ENCODE data around the gene DOK4. TPM values are rescaled to one million over a fixed set of nuclear protein-coding genes. Genes with fewer than 3 reads are reported as not detected.

Gene DOK4
- total RNA-seq, 1 donor from 2014 or later, result 35.3 TPM

GRCh38 chr16:57434003-57434402 lies 52.3 kb downstream of the DOK4 start:
- TF ChIP-seq CTCF (conservative IDR thresholded peaks at IDR 0.05; ENCODE audit: low read depth, low read length), result no peak
- H3K4me3 ChIP-seq (ENCODE audit: low read depth, low read length), result no peak overlapping the region
- no peak for DNase-seq (ENCODE audit: low read depth)

- no peak for TF ChIP-seq CTCF (conservative IDR thresholded peaks at IDR 0.05; ENCODE audit: low read depth, low read length)
- H3K4me3 ChIP-seq (ENCODE audit: low read depth, low read length), result no peak overlapping the region
- no peak for DNase-seq (ENCODE audit: low read depth)
Observed at GRCh38 chr16:57432989-57433388, 53.3 kb downstream of the DOK4 start.

- no peak overlapping the region for H3K4me3 ChIP-seq (ENCODE audit: low read depth, low read length)
- no peak for DNase-seq (ENCODE audit: low read depth)
- TF ChIP-seq CTCF (conservative IDR thresholded peaks at IDR 0.05; ENCODE audit: low read depth, low read length), result no peak
Observed at GRCh38 chr16:57432505-57432904, 53.8 kb downstream of the DOK4 start.

GRCh38 chr16:57430955-57431354 lies 55.3 kb downstream of the DOK4 start:
- DNase-seq (ENCODE audit: low read depth), result no peak
- no peak overlapping the region for H3K4me3 ChIP-seq (ENCODE audit: low read depth, low read length)
- TF ChIP-seq CTCF (conservative IDR thresholded peaks at IDR 0.05; ENCODE audit: low read depth, low read length), result no peak

- H3K4me3 ChIP-seq (ENCODE audit: low read depth, low read length), result no peak overlapping the region
- DNase-seq (ENCODE audit: low read depth), result no peak
- no peak for TF ChIP-seq CTCF (conservative IDR thresholded peaks at IDR 0.05; ENCODE audit: low read depth, low read length)
Observed at GRCh38 chr16:57427824-57428223, 58.5 kb downstream of the DOK4 start.

GRCh38 chr16:57427307-57427706 lies 59.0 kb downstream of the DOK4 start:
- TF ChIP-seq CTCF (conservative IDR thresholded peaks at IDR 0.05; ENCODE audit: low read depth, low read length), result no peak
- DNase-seq (ENCODE audit: low read depth), result no peak

GRCh38 chr16:57426356-57426755 lies 59.9 kb downstream of the DOK4 start:
- H3K4me3 ChIP-seq (ENCODE audit: low read depth, low read length), result no peak overlapping the region

More at GRCh38 chr16:57427307-57427706, 59.0 kb downstream of the DOK4 start:
- no peak overlapping the region for H3K4me3 ChIP-seq (ENCODE audit: low read depth, low read length)

More at GRCh38 chr16:57426356-57426755, 59.9 kb downstream of the DOK4 start:
- TF ChIP-seq CTCF (conservative IDR thresholded peaks at IDR 0.05; ENCODE audit: low read depth, low read length), result no peak
- no peak for DNase-seq (ENCODE audit: low read depth)
